ENCODE results near the gene TRAM2. TPM values are rescaled to one million over a fixed set of nuclear protein-coding genes. Genes with fewer than 3 reads are reported as not detected.

Gene TRAM2
- total and polyA plus RNA-seq, 2 of the 13 experiments (the other 11 are each of a cell fraction or from before 2014, with no cell fraction given) = 49.1 to 72.5 TPM

DNA sequence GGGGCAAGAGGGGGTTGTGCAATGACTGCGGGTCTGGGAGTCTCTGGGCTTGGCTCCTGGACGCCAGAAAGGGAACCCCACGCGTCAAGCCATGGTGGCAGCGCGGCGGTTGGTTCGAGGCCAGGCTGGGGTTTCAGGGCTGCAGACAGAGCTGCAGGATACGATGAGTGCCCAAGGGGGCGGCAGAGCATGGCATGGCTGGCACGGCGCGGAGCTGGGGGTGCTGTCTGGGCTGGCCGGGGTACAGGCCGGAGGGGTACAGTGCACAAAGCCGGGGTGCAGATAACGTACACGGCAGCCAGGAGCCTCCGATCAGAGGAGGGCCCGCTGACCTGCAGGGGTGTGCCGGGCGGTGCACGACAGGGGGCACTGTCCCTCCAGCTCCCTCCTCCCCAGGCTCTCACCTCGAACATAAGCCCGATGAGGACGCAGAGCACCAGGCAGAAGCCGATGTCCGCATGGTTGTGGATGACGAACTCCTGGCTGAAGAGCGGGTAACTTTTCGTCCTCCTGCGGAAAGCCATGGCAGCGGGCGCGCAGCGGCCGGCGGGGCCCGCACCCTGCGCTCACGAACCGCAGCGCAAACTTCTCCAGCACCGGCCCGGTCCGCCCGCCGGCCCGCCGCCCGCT, 353 bp downstream of the TRAM2 start (continued):
- TF ChIP-seq, protein P1, sequence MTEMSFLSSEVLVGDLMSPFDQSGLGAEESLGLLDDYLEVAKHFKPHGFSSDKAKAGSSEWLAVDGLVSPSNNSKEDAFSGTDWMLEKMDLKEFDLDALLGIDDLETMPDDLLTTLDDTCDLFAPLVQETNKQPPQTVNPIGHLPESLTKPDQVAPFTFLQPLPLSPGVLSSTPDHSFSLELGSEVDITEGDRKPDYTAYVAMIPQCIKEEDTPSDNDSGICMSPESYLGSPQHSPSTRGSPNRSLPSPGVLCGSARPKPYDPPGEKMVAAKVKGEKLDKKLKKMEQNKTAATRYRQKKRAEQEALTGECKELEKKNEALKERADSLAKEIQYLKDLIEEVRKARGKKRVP (CRISPR knock-in tag; IDR thresholded peaks at IDR 0.05) = no peak
- TF ChIP-seq ZNF644 (CRISPR knock-in tag; IDR thresholded peaks at IDR 0.05; ENCODE audit: low read depth) = no peak
- TF ChIP-seq ELF4 (CRISPR knock-in tag; IDR thresholded peaks at IDR 0.05; ENCODE audit: borderline replicate concordance) = no peak; the same call in 1 of the 2 replicates
- TF ChIP-seq, protein P2, sequence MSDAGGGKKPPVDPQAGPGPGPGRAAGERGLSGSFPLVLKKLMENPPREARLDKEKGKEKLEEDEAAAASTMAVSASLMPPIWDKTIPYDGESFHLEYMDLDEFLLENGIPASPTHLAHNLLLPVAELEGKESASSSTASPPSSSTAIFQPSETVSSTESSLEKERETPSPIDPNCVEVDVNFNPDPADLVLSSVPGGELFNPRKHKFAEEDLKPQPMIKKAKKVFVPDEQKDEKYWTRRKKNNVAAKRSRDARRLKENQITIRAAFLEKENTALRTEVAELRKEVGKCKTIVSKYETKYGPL (CRISPR knock-in tag; IDR thresholded peaks at IDR 0.05) = no peak
- TF ChIP-seq MBNL3 (CRISPR knock-in tag; conservative IDR thresholded peaks at IDR 0.05) = no peak
- peak; percentile 44; the same call in 1 of the 2 replicates for TF ChIP-seq ZNF564 (CRISPR knock-in tag; IDR thresholded peaks at IDR 0.05)
- TF ChIP-seq FOXK2 (IDR thresholded peaks at IDR 0.05) = no peak
- no peak for TF ChIP-seq ZEB1 (IDR thresholded peaks at IDR 0.05; ENCODE audit: insufficient replicate concordance, low read depth)
- no peak for TF ChIP-seq ZNF136 (CRISPR knock-in tag; IDR thresholded peaks at IDR 0.05; ENCODE audit: low read depth)
- TF ChIP-seq ZNF619 (CRISPR knock-in tag; IDR thresholded peaks at IDR 0.05) = no peak
- TF ChIP-seq MIER2 (CRISPR knock-in tag; IDR thresholded peaks at IDR 0.05) = no peak
- TF ChIP-seq KDM5B (CRISPR knock-in tag; IDR thresholded peaks at IDR 0.05; ENCODE audit: borderline replicate concordance) = peak; percentile 48
- TF ChIP-seq ZNF225 (CRISPR knock-in tag; IDR thresholded peaks at IDR 0.05) = peak; percentile 63; the same call in 1 of the 2 replicates
- no peak for TF ChIP-seq ZNF7 (CRISPR knock-in tag; IDR thresholded peaks at IDR 0.05)
- TF ChIP-seq ZNF326 (CRISPR knock-in tag; IDR thresholded peaks at IDR 0.05; ENCODE audit: borderline replicate concordance) = no peak
- TF ChIP-seq, protein P3, sequence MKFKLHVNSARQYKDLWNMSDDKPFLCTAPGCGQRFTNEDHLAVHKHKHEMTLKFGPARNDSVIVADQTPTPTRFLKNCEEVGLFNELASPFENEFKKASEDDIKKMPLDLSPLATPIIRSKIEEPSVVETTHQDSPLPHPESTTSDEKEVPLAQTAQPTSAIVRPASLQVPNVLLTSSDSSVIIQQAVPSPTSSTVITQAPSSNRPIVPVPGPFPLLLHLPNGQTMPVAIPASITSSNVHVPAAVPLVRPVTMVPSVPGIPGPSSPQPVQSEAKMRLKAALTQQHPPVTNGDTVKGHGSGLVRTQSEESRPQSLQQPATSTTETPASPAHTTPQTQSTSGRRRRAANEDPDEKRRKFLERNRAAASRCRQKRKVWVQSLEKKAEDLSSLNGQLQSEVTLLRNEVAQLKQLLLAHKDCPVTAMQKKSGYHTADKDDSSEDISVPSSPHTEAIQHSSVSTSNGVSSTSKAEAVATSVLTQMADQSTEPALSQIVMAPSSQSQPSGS (CRISPR knock-in tag; IDR thresholded peaks at IDR 0.05) = peak; percentile 37; the same call in 1 of the 2 replicates
- TF ChIP-seq ZNF20 (CRISPR knock-in tag; IDR thresholded peaks at IDR 0.05) = no peak
- TF ChIP-seq, protein P4, sequence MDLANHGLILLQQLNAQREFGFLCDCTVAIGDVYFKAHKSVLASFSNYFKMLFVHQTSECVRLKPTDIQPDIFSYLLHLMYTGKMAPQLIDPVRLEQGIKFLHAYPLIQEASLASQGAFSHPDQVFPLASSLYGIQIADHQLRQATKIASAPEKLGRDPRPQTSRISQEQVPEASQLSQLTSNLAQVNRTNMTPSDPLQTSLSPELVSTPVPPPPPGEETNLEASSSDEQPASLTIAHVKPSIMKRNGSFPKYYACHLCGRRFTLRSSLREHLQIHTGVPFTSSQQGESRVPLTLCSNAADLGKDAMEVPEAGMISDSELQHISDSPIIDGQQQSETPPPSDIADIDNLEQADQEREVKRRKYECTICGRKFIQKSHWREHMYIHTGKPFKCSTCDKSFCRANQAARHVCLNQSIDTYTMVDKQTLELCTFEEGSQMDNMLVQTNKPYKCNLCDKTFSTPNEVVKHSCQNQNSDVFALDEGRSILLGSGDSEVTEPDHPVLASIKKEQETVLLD (CRISPR knock-in tag; IDR thresholded peaks at IDR 0.05; ENCODE audit: low read depth) = no peak
- TF ChIP-seq GFI1 (CRISPR knock-in tag; IDR thresholded peaks at IDR 0.05; ENCODE audit: borderline replicate concordance) = peak; percentile 81; the same call in 1 of the 2 replicates
- TF ChIP-seq RARG (CRISPR knock-in tag; IDR thresholded peaks at IDR 0.05; ENCODE audit: low read depth) = no peak
- TF ChIP-seq, protein P5, sequence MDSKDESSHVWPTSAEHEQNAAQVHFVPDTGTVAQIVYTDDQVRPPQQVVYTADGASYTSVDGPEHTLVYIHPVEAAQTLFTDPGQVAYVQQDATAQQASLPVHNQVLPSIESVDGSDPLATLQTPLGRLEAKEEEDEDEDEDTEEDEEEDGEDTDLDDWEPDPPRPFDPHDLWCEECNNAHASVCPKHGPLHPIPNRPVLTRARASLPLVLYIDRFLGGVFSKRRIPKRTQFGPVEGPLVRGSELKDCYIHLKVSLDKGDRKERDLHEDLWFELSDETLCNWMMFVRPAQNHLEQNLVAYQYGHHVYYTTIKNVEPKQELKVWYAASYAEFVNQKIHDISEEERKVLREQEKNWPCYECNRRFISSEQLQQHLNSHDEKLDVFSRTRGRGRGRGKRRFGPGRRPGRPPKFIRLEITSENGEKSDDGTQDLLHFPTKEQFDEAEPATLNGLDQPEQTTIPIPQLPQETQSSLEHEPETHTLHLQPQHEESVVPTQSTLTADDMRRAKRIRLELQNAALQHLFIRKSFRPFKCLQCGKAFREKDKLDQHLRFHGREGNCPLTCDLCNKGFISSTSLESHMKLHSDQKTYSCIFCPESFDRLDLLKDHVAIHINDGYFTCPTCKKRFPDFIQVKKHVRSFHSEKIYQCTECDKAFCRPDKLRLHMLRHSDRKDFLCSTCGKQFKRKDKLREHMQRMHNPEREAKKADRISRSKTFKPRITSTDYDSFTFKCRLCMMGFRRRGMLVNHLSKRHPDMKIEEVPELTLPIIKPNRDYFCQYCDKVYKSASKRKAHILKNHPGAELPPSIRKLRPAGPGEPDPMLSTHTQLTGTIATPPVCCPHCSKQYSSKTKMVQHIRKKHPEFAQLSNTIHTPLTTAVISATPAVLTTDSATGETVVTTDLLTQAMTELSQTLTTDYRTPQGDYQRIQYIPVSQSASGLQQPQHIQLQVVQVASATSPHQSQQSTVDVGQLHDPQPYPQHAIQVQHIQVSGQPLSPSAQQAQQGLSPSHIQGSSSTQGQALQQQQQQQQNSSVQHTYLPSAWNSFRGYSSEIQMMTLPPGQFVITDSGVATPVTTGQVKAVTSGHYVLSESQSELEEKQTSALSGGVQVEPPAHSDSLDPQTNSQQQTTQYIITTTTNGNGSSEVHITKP (CRISPR knock-in tag; IDR thresholded peaks at IDR 0.05; ENCODE audit: low read depth) = 0 out of 2 replicates have a peak, but pooled peaks have one; percentile 18
- peak; percentile 67 for TF ChIP-seq HNRNPLL (IDR thresholded peaks at IDR 0.05; ENCODE audit: low read depth, low read length, poor library complexity, severe bottlenecking)

Data from HepG2 (cell line).